Fibroblast of lung (primary cell): Measurements from ENCODE around the gene CHI3L2. TPM values are rescaled to one million over a fixed set of nuclear protein-coding genes. Genes with fewer than 3 reads are reported as not detected.

ENCODE experiments used
- DNase-seq, 2 donors: peaks; one replicate each; pipeline versions ENCODE4 v3.0.0 to v3.0.0-alpha.2; 2010; ENCODE audit warnings: low read depth in 2 of 2
- H2AFZ ChIP-seq: 2 replicates; pipeline ENCODE4 v1.5.1; 2012; ENCODE audit warnings: low read length, control low read depth, inconsistent platforms
- H3K27ac ChIP-seq: 2 replicates; pipeline ENCODE4 v1.5.1; 2011; ENCODE audit warnings: low read length, control low read depth; ENCODE audit not compliant: insufficient read depth
- H3K27me3 ChIP-seq: 2 replicates; pipeline ENCODE4 v1.5.1; 2011; ENCODE audit warnings: mild to moderate bottlenecking, low read length; ENCODE audit not compliant: control insufficient read depth, insufficient read depth
- H3K36me3 ChIP-seq: 2 replicates; pipeline ENCODE4 v1.5.1; 2011; ENCODE audit warnings: low read length; ENCODE audit not compliant: control insufficient read depth, insufficient read depth
- H3K4me1 ChIP-seq: 2 replicates; pipeline ENCODE4 v1.5.1; 2011; ENCODE audit warnings: low read length; ENCODE audit not compliant: control insufficient read depth, insufficient read depth; ENCODE audit errors: extremely low read depth
- H3K4me2 ChIP-seq: 2 replicates; pipeline ENCODE4 v1.5.1; 2011; ENCODE audit warnings: low read length, control low read depth; ENCODE audit not compliant: insufficient read depth; ENCODE audit errors: extremely low read depth
- H3K4me3 ChIP-seq, 4 experiments: fragments of 200-600 bp in 1 of 4; sonication (generic) in 1 of 4; replicated peaks in 1 of 4; 2 replicates each; pipeline ENCODE4 v1.5.1; 2011 to 2016; ENCODE audit warnings: low read length in 4 of 4, low read depth in 3 of 4, mild to moderate bottlenecking in 3 of 4, control low read depth in 2 of 4, inconsistent platforms in 1 of 4, mixed read lengths in 1 of 4; ENCODE audit not compliant: insufficient read depth in 1 of 4; ENCODE audit errors: control extremely low read depth in 1 of 4
- H3K79me2 ChIP-seq: 2 replicates; pipeline ENCODE4 v1.5.1; 2012; ENCODE audit warnings: mild to moderate bottlenecking, low read length, inconsistent platforms; ENCODE audit not compliant: control insufficient read depth, insufficient read depth
- H3K9ac ChIP-seq: 2 replicates; pipeline ENCODE4 v1.5.1; 2011; ENCODE audit warnings: mild to moderate bottlenecking, low read length, control low read depth; ENCODE audit not compliant: insufficient read depth
- H3K9me3 ChIP-seq: 2 replicates; pipeline ENCODE4 v1.5.1; 2012; ENCODE audit warnings: low read depth, low read length; ENCODE audit not compliant: control insufficient read depth, insufficient read depth
- H4K20me1 ChIP-seq: 2 replicates; pipeline ENCODE4 v1.5.1; 2011; ENCODE audit warnings: low read length; ENCODE audit not compliant: control insufficient read depth, insufficient read depth; ENCODE audit errors: extremely low read depth
- CTCF ChIP-seq, 2 donors: IDR thresholded peaks in 1 of 2; conservative IDR thresholded peaks in 1 of 2; 1 replicate in 1 of 2; 2 replicates in 1 of 2; pipeline ENCODE4 v1.5.1; 2011 to 2012; ENCODE audit warnings: low read length in 2 of 2, control low read depth in 1 of 2, inconsistent platforms in 1 of 2, low read depth in 1 of 2, mild to moderate bottlenecking in 1 of 2
- EZH2 ChIP-seq: IDR thresholded peaks from 2 replicates; pipeline ENCODE4 v1.5.1; 2012; ENCODE audit warnings: low read length, control low read depth, mild to moderate bottlenecking; ENCODE audit errors: missing control alignments
- polyA plus RNA-seq, 2 donors: library from polyadenylated mRNA; depleted of rRNA in 1 of 2; stranded (reverse) in 1 of 2; unstranded in 1 of 2; fragments of >200 nt; gene quantifications; 2 replicates each; pipeline ENCODE4 v1.2.1, GENCODE V29; 2011 to 2012; ENCODE audit warnings: missing spikeins in 1 of 2
- total RNA-seq: library from RNA; depleted of rRNA; stranded (reverse); fragments of >200 nt; gene quantifications from 2 replicates; pipeline ENCODE4 v1.2.1, GENCODE V29; 2014

CHI3L2 gene
- total and polyA plus RNA-seq, 2 donors (not counting 1 experiment from before 2014, with no cell fraction given): 1.5 to 3.8 TPM

GRCh38 chr1:111203681-111204200, 23.8 kb upstream of the CHI3L2 start:
- Histone ChIP-seq H3K79me2 (no peaks in the 10 kb centered on the region), H3K4me3 (peak overlapping the region; percentile 37 to 58 (median 48)), H3K36me3 (no peaks in the 10 kb centered on the region), H3K9ac (peak overlapping the region; percentile 30), H2AFZ (no peak overlapping the region), H4K20me1 (no peaks in the 10 kb centered on the region), H3K4me2 (peak overlapping the region; percentile 66), H3K9me3 (no peaks in the 10 kb centered on the region), H3K27me3 (peaks cover 13% of the 10 kb centered on the region), H3K4me1 (peaks cover 2% of the 10 kb centered on the region), H3K27ac (no peak overlapping the region)
- no peak for TF ChIP-seq CTCF (conservative IDR thresholded peaks at IDR 0.05 in 1 of 2, IDR thresholded peaks at IDR 0.05 in 1 of 2; ENCODE audit: low read depth in 1 of 2, low read length in 2 of 2)
- no peak for TF ChIP-seq EZH2
- peak; percentile 35 to 46 for DNase-seq

- Histone ChIP-seq H3K9me3 (no peaks in the 10 kb centered on the region), H3K4me1 (peaks cover 2% of the 10 kb centered on the region), H3K9ac (peak overlapping the region; percentile 30), H3K36me3 (no peaks in the 10 kb centered on the region), H3K4me2 (peak overlapping the region; percentile 66), H3K27me3 (peaks cover 13% of the 10 kb centered on the region), H3K4me3 (peak overlapping the region; percentile 38 to 58 (median 48)), H3K79me2 (no peaks in the 10 kb centered on the region), H3K27ac (no peak overlapping the region), H4K20me1 (no peaks in the 10 kb centered on the region), H2AFZ (peak overlapping the region; percentile 19)
- DNase-seq: no peak
- no peak for TF ChIP-seq CTCF (conservative IDR thresholded peaks at IDR 0.05 in 1 of 2, IDR thresholded peaks at IDR 0.05 in 1 of 2; ENCODE audit: low read depth in 1 of 2, low read length in 2 of 2)
- TF ChIP-seq EZH2: no peak
Observed at GRCh38 chr1:111204201-111204982, 23.1 kb upstream of the CHI3L2 start.

GRCh38 chr1:111204983-111205713, 22.4 kb upstream of the CHI3L2 start:
- Histone ChIP-seq H3K4me3 (no peak overlapping the region), H3K27ac (no peak overlapping the region), H3K79me2 (no peaks in the 10 kb centered on the region), H3K9ac (no peak overlapping the region), H3K9me3 (no peaks in the 10 kb centered on the region), H3K4me1 (peaks cover 2% of the 10 kb centered on the region), H2AFZ (no peak overlapping the region), H3K36me3 (no peaks in the 10 kb centered on the region), H3K27me3 (peaks cover 13% of the 10 kb centered on the region), H3K4me2 (no peak overlapping the region), H4K20me1 (no peaks in the 10 kb centered on the region)
- no peak for TF ChIP-seq CTCF (conservative IDR thresholded peaks at IDR 0.05 in 1 of 2, IDR thresholded peaks at IDR 0.05 in 1 of 2; ENCODE audit: low read depth in 1 of 2, low read length in 2 of 2)
- no peak for TF ChIP-seq EZH2
- DNase-seq: no peak
